ENCODE results near the gene MAP3K21.

MAP3K21 gene

GRCh38 chr1:233395863-233396646 lies 68.5 kb downstream of the MAP3K21 start:
- TF ChIP-seq ZNF707 (tag by site-specific recombination; IDR thresholded peaks at IDR 0.05), result no peak
- no peak for TF ChIP-seq ZNF670 (tag by site-specific recombination; IDR thresholded peaks at IDR 0.05; ENCODE audit: low read depth)
- no peak for TF ChIP-seq ZNF341 (tag by site-specific recombination; IDR thresholded peaks at IDR 0.05; ENCODE audit: low read depth)
- 0 out of 2 replicates have a peak, but pooled peaks have one; percentile 10 for TF ChIP-seq ZSCAN5A (tag by site-specific recombination; IDR thresholded peaks at IDR 0.05)
- TF ChIP-seq KLF16 (tag by site-specific recombination; IDR thresholded peaks at IDR 0.05), result peak; percentile 30; the same call in 1 of the 2 replicates
- POLR2A ChIA-PET, result no interaction called here
- H3K4me3 ChIP-seq (ENCODE audit: low read depth, low read length), result no peak overlapping the region
- no peaks in the 10 kb centered on the region for H3K4me1 ChIP-seq (ENCODE audit: control insufficient read depth, insufficient read depth, low read length)
- H3K9me3 ChIP-seq (ENCODE audit: control insufficient read depth, insufficient read depth, low read depth, low read length), result no peaks in the 10 kb centered on the region
- CTCF ChIA-PET, result interaction anchor here (0.6 to 2.1 kb wide), 18 partner anchors 10 to 915 kb away, joined by 3 to 14 read pairs (median 4); no protein-coding TSS in a partner anchor
- no peak overlapping the region for H3K27ac ChIP-seq (ENCODE audit: extremely low read depth, low read depth, low read length)
- H3K36me3 ChIP-seq (ENCODE audit: control insufficient read depth in 2 of 2, insufficient read depth in 1 of 2, low read length in 2 of 2), result no peaks in the 10 kb centered on the region

- ChIA-PET POLR2A (no interaction called here), CTCF (interaction anchor here (0.6 to 1.4 kb wide), 6 partner anchors 10 to 660 kb away, joined by 3 to 8 read pairs (median 3); no protein-coding TSS in a partner anchor)
- Histone ChIP-seq H3K4me3 (ENCODE audit: low read depth, low read length) (no peak overlapping the region), H3K4me1 (ENCODE audit: control insufficient read depth, insufficient read depth, low read length) (no peaks in the 10 kb centered on the region), H3K36me3 (ENCODE audit: control insufficient read depth in 2 of 2, insufficient read depth in 1 of 2, low read length in 2 of 2) (no peaks in the 10 kb centered on the region), H3K27ac (ENCODE audit: extremely low read depth, low read depth, low read length) (no peak overlapping the region), H3K9me3 (ENCODE audit: control insufficient read depth, insufficient read depth, low read depth, low read length) (no peaks in the 10 kb centered on the region; the same call in 1 of the 2 replicates)
- no peak for TF ChIP-seq ZNF148 (tag by site-specific recombination; IDR thresholded peaks at IDR 0.05; ENCODE audit: borderline replicate concordance)
- no peak for TF ChIP-seq SP2 (tag by site-specific recombination; IDR thresholded peaks at IDR 0.05)
- TF ChIP-seq HOXA7 (CRISPR knock-in tag; IDR thresholded peaks at IDR 0.05; ENCODE audit: borderline replicate concordance), result no peak
- TF ChIP-seq BCL11B (tag by site-specific recombination; IDR thresholded peaks at IDR 0.05; ENCODE audit: low read depth), result no peak
- TF ChIP-seq ZNF132 (tag by site-specific recombination; IDR thresholded peaks at IDR 0.05; ENCODE audit: borderline replicate concordance), result no peak
- TF ChIP-seq PBX3 (CRISPR knock-in tag; IDR thresholded peaks at IDR 0.05), result no peak
- TF ChIP-seq OSR2 (tag by site-specific recombination; IDR thresholded peaks at IDR 0.05), result no peak
- TF ChIP-seq ZBTB44 (tag by site-specific recombination; IDR thresholded peaks at IDR 0.05), result no peak
- TF ChIP-seq ZBTB6 (tag by site-specific recombination; IDR thresholded peaks at IDR 0.05), result no peak
- no peak for TF ChIP-seq TRIM28 (IDR thresholded peaks at IDR 0.05; ENCODE audit: borderline replicate concordance, low read length)
- TF ChIP-seq ZNF510 (tag by site-specific recombination; IDR thresholded peaks at IDR 0.05; ENCODE audit: insufficient replicate concordance), result no peak
- TF ChIP-seq ZNF280C (tag by site-specific recombination; IDR thresholded peaks at IDR 0.05), result no peak
- no peak for TF ChIP-seq ZNF560 (tag by site-specific recombination; IDR thresholded peaks at IDR 0.05; ENCODE audit: borderline replicate concordance)
- no peak for TF ChIP-seq ZNF701 (tag by site-specific recombination; IDR thresholded peaks at IDR 0.05)
- no peak for TF ChIP-seq CTCF (tag by site-specific recombination; IDR thresholded peaks at IDR 0.05)
Measured at GRCh38 chr1:233406339-233406960, 78.9 kb downstream of the MAP3K21 start.

All from HEK293 (cell line).